Measurements from ENCODE around the gene F2RL1.

DNA sequence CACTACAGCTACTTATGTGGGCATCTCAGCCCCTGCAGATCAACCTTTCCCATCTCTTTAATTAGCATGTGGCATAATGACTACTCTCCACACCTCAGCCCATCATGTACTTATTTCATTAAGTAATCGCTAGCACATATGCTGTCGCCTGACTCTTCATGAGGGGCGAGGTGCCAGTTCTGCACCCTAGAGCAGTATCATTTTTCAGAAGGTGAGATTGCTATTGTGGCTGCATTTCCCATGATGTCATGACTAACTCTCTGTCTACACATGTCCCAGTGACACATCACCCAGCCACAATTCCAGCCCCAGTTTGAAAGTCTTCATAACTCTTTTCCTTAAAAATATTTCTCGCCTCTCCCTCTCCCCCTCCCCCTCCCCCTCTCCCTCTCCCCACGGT, 7.6 kb upstream of the F2RL1 start:
- TF ChIP-seq CTCF (IDR thresholded peaks at IDR 0.05) (no peak), ATF3 (CRISPR knock-in tag; conservative IDR thresholded peaks at IDR 0.05) (no peak), ZNF512 (CRISPR knock-in tag; IDR thresholded peaks at IDR 0.05; ENCODE audit: borderline replicate concordance) (no peak), ZNF121 (CRISPR knock-in tag; IDR thresholded peaks at IDR 0.05) (no peak)
